Heart left ventricle (tissue), 13 donors: ENCODE measurements around the gene MYO5C.

Experiments
- POLR2A ChIP-seq, 2 donors: fragments of 450-650 bp; IDR thresholded peaks; one replicate each; pipeline ENCODE4 v1.6.1; 2017; ENCODE audit warnings: antibody characterized with exemption in 2 of 2, mild to moderate bottlenecking in 2 of 2, moderate library complexity in 2 of 2
- TF ChIP-seq, protein P1 (sequence below), 12 donors: fragments of 200-600 bp; sonication (generic) in 4 of 12; IDR thresholded peaks; one replicate each; pipeline versions ENCODE4 v1.5.0 to v1.8.0; 2018 to 2022; ENCODE audit warnings: antibody characterized with exemption in 12 of 12, mild to moderate bottlenecking in 5 of 12
- donor health status: ischemic (EF 13 %, LVEDD 7.1; RV severe dilation, severe dysfunction).
- donor health status: DM: no; HTN: yes; CAD: no.
- donor health status: DM: no; HTN: no; CAD: no.
- donor health status: ischemic (EF 25% LVEDD 6.9; RV normal size, moderate dysfunction).
- donor health status: ischemic (EF 25% LVEDD 5.7; RV mildly dilated, moderate dysfunction).
- donor health status: ischemic (EF 35%, LVEDD 5.7; RV mildly dilated, moderate dysfunction).
- donor health status: nonischemic (EF 11% LVEDD 7.7; RV severe dilation, severe dysfunction).
- donor health status: DM: yes; HTN: yes; CAD: no.
- donor health status: PGD.
- donor health status: ischemic (EF 29% LVEDD 5.4; RV normal size, mild dysfunction).
- donor health status: nonischemic (EF 23%, LVEDD 6.1; RV moderate dilation, normal function).

DNA sequence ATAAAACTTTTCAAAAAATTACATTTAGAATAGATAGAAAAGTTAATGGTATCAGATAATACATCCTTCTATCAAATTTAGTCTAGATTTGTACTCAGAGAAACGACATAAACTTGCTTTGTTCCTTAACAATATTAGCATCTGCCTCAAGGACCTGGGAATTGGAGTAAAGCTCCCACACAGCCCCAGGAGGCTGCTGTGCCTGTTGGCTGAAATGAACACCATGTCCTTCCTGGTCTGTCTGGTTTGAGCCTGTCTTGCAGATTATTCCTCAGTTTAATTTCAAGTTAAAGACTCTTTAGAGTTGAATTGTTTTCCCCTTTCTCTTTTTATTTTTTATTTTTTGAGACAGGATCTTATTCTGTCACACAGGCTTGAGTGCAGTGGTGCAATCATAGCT, 123.8 kb downstream of the MYO5C start:
- TF ChIP-seq, protein P1, sequence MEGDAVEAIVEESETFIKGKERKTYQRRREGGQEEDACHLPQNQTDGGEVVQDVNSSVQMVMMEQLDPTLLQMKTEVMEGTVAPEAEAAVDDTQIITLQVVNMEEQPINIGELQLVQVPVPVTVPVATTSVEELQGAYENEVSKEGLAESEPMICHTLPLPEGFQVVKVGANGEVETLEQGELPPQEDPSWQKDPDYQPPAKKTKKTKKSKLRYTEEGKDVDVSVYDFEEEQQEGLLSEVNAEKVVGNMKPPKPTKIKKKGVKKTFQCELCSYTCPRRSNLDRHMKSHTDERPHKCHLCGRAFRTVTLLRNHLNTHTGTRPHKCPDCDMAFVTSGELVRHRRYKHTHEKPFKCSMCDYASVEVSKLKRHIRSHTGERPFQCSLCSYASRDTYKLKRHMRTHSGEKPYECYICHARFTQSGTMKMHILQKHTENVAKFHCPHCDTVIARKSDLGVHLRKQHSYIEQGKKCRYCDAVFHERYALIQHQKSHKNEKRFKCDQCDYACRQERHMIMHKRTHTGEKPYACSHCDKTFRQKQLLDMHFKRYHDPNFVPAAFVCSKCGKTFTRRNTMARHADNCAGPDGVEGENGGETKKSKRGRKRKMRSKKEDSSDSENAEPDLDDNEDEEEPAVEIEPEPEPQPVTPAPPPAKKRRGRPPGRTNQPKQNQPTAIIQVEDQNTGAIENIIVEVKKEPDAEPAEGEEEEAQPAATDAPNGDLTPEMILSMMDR (IDR thresholded peaks at IDR 0.05): no peak
- no peak for TF ChIP-seq POLR2A (IDR thresholded peaks at IDR 0.05)
